CD14-positive monocyte (primary cell): ENCODE results near the gene TUBGCP5. TPM values are rescaled to one million over a fixed set of nuclear protein-coding genes. Genes with fewer than 3 reads are reported as not detected.

Experiments
- DNase-seq, 3 donors: peaks; one replicate each; pipeline ENCODE4 v3.0.0-alpha.2; 2011 to 2022
- H2AFZ ChIP-seq: 2 replicates; pipeline ENCODE4 v1.6.0; 2012; ENCODE audit warnings: mild to moderate bottlenecking, low read depth, low read length, inconsistent platforms; ENCODE audit not compliant: insufficient read depth, poor library complexity, severe bottlenecking
- H3K27ac ChIP-seq, 2 donors: 1 replicate in 1 of 2; 2 replicates in 1 of 2; pipeline ENCODE4 v1.5.1; 2012 to 2013; ENCODE audit warnings: low read length in 2 of 2, control low read depth in 1 of 2, inconsistent platforms in 1 of 2, low read depth in 1 of 2, mild to moderate bottlenecking in 1 of 2
- H3K27me3 ChIP-seq, 2 donors: one replicate each; pipeline versions ENCODE4 v1.6.0 to v1.6.1; 2011 to 2013; ENCODE audit warnings: low read length in 2 of 2; ENCODE audit not compliant: control insufficient read depth in 2 of 2, insufficient read depth in 2 of 2
- H3K36me3 ChIP-seq, 2 donors: replicated peaks in 1 of 2; 1 replicate in 1 of 2; 2 replicates in 1 of 2; pipeline versions ENCODE4 v1.5.1 to v1.6.1; 2012 to 2013; ENCODE audit warnings: low read length in 2 of 2, control low read depth in 1 of 2, inconsistent platforms in 1 of 2, mild to moderate bottlenecking in 1 of 2; ENCODE audit not compliant: insufficient read depth in 2 of 2, control insufficient read depth in 1 of 2
- H3K4me1 ChIP-seq, 2 donors: 1 replicate in 1 of 2; 2 replicates in 1 of 2; pipeline versions ENCODE4 v1.5.1 to v1.6.1; 2012 to 2013; ENCODE audit warnings: low read length in 2 of 2, control low read depth in 1 of 2, inconsistent platforms in 1 of 2, mild to moderate bottlenecking in 1 of 2, moderate library complexity in 1 of 2; ENCODE audit not compliant: insufficient read depth in 2 of 2, control insufficient read depth in 1 of 2
- H3K4me2 ChIP-seq: replicated peaks from 2 replicates; pipeline ENCODE3; 2012; ENCODE audit warnings: low read length, moderate library complexity, mild to moderate bottlenecking; ENCODE audit not compliant: poor library complexity, severe bottlenecking; ENCODE audit errors: extremely low read depth
- H3K4me3 ChIP-seq, 3 experiments: fragments of 200-600 bp in 1 of 3; sonication (generic) in 1 of 3; replicated peaks in 1 of 3; 1 replicate in 2 of 3; 2 replicates in 1 of 3; pipeline ENCODE4 v1.5.1; 2011 to 2013; ENCODE audit warnings: low read length in 3 of 3, mild to moderate bottlenecking in 3 of 3, control low read depth in 2 of 3, low read depth in 2 of 3, inconsistent platforms in 1 of 3, moderate library complexity in 1 of 3
- H3K79me2 ChIP-seq: 2 replicates; pipeline ENCODE4 v1.6.0; 2012; ENCODE audit warnings: mild to moderate bottlenecking, control low read depth, inconsistent platforms, low read length, moderate library complexity; ENCODE audit not compliant: insufficient read depth
- H3K9ac ChIP-seq: 2 replicates; pipeline ENCODE4 v1.6.0; 2017; ENCODE audit warnings: low read length, mild to moderate bottlenecking; ENCODE audit not compliant: insufficient read depth, poor library complexity, severe bottlenecking
- H3K9me3 ChIP-seq, 2 donors: replicated peaks in 1 of 2; 1 replicate in 1 of 2; 2 replicates in 1 of 2; pipeline versions ENCODE4 v1.5.1 to v1.6.1; 2012 to 2013; ENCODE audit warnings: low read length in 2 of 2, control low read depth in 1 of 2; ENCODE audit not compliant: control insufficient read depth in 1 of 2, insufficient read depth in 1 of 2
- H4K20me1 ChIP-seq: 2 replicates; pipeline ENCODE4 v1.6.0; 2012; ENCODE audit warnings: mild to moderate bottlenecking, low read length, control low read depth, moderate library complexity; ENCODE audit not compliant: insufficient read depth
- H3K27ac Mint-ChIP-seq, 7 donors: one replicate each; pipeline ENCODE4 v1.8.0; 2020; ENCODE audit warnings: mild to moderate bottlenecking in 7 of 7, mixed read lengths in 7 of 7, moderate library complexity in 6 of 7, inconsistent platforms in 2 of 7
- H3K27me3 Mint-ChIP-seq, 3 donors: one replicate each; pipeline ENCODE4 v1.8.0; 2021 to 2022; ENCODE audit warnings: low read depth in 3 of 3, mild to moderate bottlenecking in 3 of 3, mixed read lengths in 3 of 3, moderate library complexity in 3 of 3, inconsistent platforms in 1 of 3
- H3K36me3 Mint-ChIP-seq, 2 donors: one replicate each; pipeline ENCODE4 v1.8.0; 2020; ENCODE audit warnings: mixed read lengths in 2 of 2, inconsistent platforms in 1 of 2, mild to moderate bottlenecking in 1 of 2
- H3K4me1 Mint-ChIP-seq: one replicate; pipeline ENCODE4 v1.8.0; 2020; ENCODE audit warnings: mild to moderate bottlenecking, mixed read lengths
- H3K4me3 Mint-ChIP-seq, 2 donors: one replicate each; pipeline ENCODE4 v1.8.0; 2020; ENCODE audit warnings: mild to moderate bottlenecking in 2 of 2, mixed read lengths in 2 of 2, moderate library complexity in 1 of 2
- H3K9me3 Mint-ChIP-seq, 7 donors: one replicate each; pipeline ENCODE4 v1.8.0; 2020 to 2022; ENCODE audit warnings: mixed read lengths in 7 of 7, mild to moderate bottlenecking in 6 of 7, moderate library complexity in 6 of 7, inconsistent platforms in 2 of 7
- WGBS: methylation state at CpG from one replicate; pipeline ENCODE4 v1.1.5; 2013; ENCODE audit warnings: missing lambda C conversion rate; ENCODE audit not compliant: insufficient coverage; 5-methylcytosine and 5-hydroxymethylcytosine counted together
- intact Hi-C, 2 donors: fragments of 100-400 bp; cut with micrococcal nuclease; formaldehyde crosslinking; loops; one replicate each; pipeline versions ENCODE4 v1.15.0 to v1.15.1; 2023
- polyA plus RNA-seq, 3 donors: library from polyadenylated mRNA; depleted of rRNA in 1 of 3; unstranded in 2 of 3; stranded (reverse) in 1 of 3; fragments of 300-500 nt in 2 of 3; fragments of >200 nt in 1 of 3; fragmentation: Illumina TruSeq in 2 of 3; gene quantifications; 1 replicate in 2 of 3; 2 replicates in 1 of 3; pipeline ENCODE4 v1.2.3, GENCODE V29; 2012 to 2021
- TF ChIP-seq, protein P1 (sequence below): fragments of 200-600 bp; IDR thresholded peaks from one replicate; pipeline ENCODE4 v1.8.0; 2022; ENCODE audit warnings: antibody characterized with exemption, mild to moderate bottlenecking

Gene TUBGCP5
- polyA plus RNA-seq, 3 donors = 1.4 to 5.8 (median 1.8) TPM

DNA sequence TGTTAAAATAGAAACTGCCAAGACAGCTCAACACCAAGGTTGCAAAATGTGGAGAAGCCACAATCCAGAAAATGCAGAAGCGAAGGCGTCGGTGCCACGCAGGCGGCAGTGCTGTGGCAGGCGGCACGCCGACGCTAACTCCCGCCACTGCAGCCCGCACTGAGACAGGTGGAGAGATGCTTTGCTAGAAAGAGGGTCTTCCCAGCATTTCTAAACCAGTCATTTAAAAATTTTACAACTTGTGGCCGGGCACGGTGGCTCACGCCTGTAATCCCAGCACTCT is 82.5 kb downstream of the TUBGCP5 start:
- Mint-ChIP-seq H3K9me3 (no peaks in the 10 kb centered on the region), H3K36me3 (peaks cover 2 to 4% of the 10 kb centered on the region in 2 donors), H3K27ac (peak overlapping the region in 5 of 7 donors; percentile 50 to 91 (median 76)), H3K27me3 (peaks cover 0 to 1% (median 0%) of the 10 kb centered on the region in 3 donors), H3K4me1 (peaks cover 48% of the 10 kb centered on the region), H3K4me3 (peak overlapping the region; percentile 62 to 73)
- Histone ChIP-seq H2AFZ (no peak overlapping the region), H3K9me3 (no peaks in the 10 kb centered on the region), H4K20me1 (peaks cover 98% of the 10 kb centered on the region), H3K27ac (peak overlapping the region; percentile 38 to 40), H3K36me3 (no peaks in the 10 kb centered on the region), H3K27me3 (no peaks in the 10 kb centered on the region), H3K9ac (no peak overlapping the region), H3K4me1 (peaks cover 37 to 43% of the 10 kb centered on the region in 2 donors), H3K4me3 (peak overlapping the region in 1 of 3 experiments; percentile 40), H3K4me2 (peak overlapping the region; percentile 54), H3K79me2 (peaks cover 75% of the 10 kb centered on the region)
- TF ChIP-seq, protein P1, sequence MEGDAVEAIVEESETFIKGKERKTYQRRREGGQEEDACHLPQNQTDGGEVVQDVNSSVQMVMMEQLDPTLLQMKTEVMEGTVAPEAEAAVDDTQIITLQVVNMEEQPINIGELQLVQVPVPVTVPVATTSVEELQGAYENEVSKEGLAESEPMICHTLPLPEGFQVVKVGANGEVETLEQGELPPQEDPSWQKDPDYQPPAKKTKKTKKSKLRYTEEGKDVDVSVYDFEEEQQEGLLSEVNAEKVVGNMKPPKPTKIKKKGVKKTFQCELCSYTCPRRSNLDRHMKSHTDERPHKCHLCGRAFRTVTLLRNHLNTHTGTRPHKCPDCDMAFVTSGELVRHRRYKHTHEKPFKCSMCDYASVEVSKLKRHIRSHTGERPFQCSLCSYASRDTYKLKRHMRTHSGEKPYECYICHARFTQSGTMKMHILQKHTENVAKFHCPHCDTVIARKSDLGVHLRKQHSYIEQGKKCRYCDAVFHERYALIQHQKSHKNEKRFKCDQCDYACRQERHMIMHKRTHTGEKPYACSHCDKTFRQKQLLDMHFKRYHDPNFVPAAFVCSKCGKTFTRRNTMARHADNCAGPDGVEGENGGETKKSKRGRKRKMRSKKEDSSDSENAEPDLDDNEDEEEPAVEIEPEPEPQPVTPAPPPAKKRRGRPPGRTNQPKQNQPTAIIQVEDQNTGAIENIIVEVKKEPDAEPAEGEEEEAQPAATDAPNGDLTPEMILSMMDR = no peak
- intact Hi-C loops = no loop called here
- WGBS = 20% methylated on average over 14 of the region's 14 CpGs
- DNase-seq = peak; percentile 36 to 51 (median 42)

- no peak for DNase-seq
- H3K4me1 Mint-ChIP-seq = peaks cover 43% of the 10 kb centered on the region
- Histone ChIP-seq H3K36me3 (no peaks in the 10 kb centered on the region), H3K9me3 (no peaks in the 10 kb centered on the region), H3K27ac (peak overlapping the region; percentile 38 to 40), H2AFZ (no peak overlapping the region), H3K4me2 (peak overlapping the region; percentile 54), H4K20me1 (peaks cover 98% of the 10 kb centered on the region), H3K27me3 (no peaks in the 10 kb centered on the region), H3K4me3 (peak overlapping the region in 1 of 3 experiments; percentile 40), H3K9ac (no peak overlapping the region), H3K4me1 (peaks cover 32 to 38% of the 10 kb centered on the region in 2 donors), H3K79me2 (peaks cover 79% of the 10 kb centered on the region)
- H3K4me3 Mint-ChIP-seq = peak overlapping the region; percentile 62 to 73
- H3K9me3 Mint-ChIP-seq = no peaks in the 10 kb centered on the region
- peak overlapping the region in 6 of 7 donors; percentile 27 to 91 (median 83) for H3K27ac Mint-ChIP-seq
- 76% methylated on average over 11 of the region's 16 CpGs for WGBS
- TF ChIP-seq, protein P1 = no peak
- peaks cover 4 to 7% of the 10 kb centered on the region in 2 donors for H3K36me3 Mint-ChIP-seq
- intact Hi-C loops = no loop called here
- H3K27me3 Mint-ChIP-seq = peaks cover 0 to 1% (median 0%) of the 10 kb centered on the region in 3 donors
These were observed 83.0 kb downstream of the TUBGCP5 start for GRCh38 chr15:22956257-22956977.
